Measurements from ENCODE around the gene CARD14.

Gene CARD14

DNA sequence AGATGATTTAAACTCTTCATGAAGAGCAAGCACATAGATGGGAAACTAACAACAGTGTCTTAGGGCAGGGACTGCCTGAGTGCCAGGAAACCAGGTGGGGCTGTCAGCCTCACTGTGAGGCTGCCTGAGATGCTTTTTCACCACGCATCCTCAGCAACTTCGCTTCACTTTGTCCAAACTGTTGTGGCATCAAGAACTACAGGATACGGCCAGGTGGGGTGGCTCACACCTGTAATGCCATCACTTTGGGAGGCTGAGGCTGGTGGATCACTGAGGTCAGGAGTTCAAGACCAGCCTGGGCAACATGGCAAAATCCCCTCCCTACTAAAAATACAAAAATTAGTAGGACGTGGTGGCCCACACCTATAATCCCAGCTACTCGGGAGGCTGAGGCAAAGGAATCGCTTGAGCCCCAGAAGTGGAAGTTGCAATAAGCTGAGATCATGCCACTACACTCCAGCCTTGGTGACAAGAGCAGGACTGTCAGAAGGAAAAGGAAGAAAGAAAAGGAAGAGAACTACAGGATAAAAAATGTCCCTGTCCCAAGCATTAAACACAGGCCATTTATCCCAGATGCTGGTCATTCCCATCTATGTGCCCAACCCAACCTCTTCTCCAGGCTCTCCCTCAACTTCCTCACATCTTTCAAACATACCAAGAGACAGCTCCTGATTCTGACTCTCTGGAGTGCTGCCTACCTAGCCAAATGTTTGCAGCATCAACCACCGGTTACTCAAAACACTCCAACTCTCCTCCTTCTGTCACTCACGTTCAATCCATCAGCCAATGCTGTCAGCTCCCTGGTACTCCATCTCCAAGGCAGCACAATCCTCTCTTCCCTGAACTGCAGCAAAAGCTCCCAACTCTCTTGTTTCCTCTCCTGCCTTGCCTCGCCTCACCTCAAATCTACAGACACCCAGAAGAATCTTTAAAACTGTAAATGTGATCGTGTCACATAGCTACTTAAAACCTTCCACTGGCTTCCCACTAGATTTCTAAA is 24.5 kb upstream of the CARD14 start:
- Histone ChIP-seq H4K91ac (ENCODE audit: low read length) (peak overlapping the region; percentile 68), H3K4ac (ENCODE audit: low read depth in 1 of 2, low read length in 2 of 2) (no peak overlapping the region), H2BK15ac (ENCODE audit: low read depth, poor library complexity, severe bottlenecking) (peak overlapping the region; percentile 28), H3K4me1 (ENCODE audit: control insufficient read depth, insufficient read depth, low read depth, low read length) (peaks cover 16% of the 10 kb centered on the region), H3K27ac (ENCODE audit: low read length, poor library complexity, severe bottlenecking) (no peak overlapping the region), H2BK12ac (ENCODE audit: low read length in 2 of 2) (peak overlapping the region; percentile 23 to 39), H2BK5ac (ENCODE audit: low read depth, low read length, poor library complexity, severe bottlenecking) (no peak overlapping the region), H3K9ac (ENCODE audit: low read length) (peak overlapping the region; percentile 92), H2AK5ac (ENCODE audit: low read length, severe bottlenecking) (no peak overlapping the region), H3K36me3 (ENCODE audit: control insufficient read depth in 1 of 2, insufficient read depth in 2 of 2, low read depth in 1 of 2, low read length in 2 of 2) (peaks cover 27 to 38% of the 10 kb centered on the region in 2 experiments), H3K27me3 (ENCODE audit: control insufficient read depth in 1 of 2, insufficient read depth in 1 of 2, low read length in 2 of 2) (no peaks in the 10 kb centered on the region), H4K8ac (ENCODE audit: low read length) (no peak overlapping the region), H3K4me3 (ENCODE audit: insufficient read depth in 1 of 2, low read depth in 1 of 2, low read length in 2 of 2) (peak overlapping the region in 1 of 2 experiments; percentile 93), H2AFZ (ENCODE audit: low read depth, low read length) (no peak overlapping the region), H3K9me3 (ENCODE audit: control insufficient read depth, low read length) (no peaks in the 10 kb centered on the region), H3K14ac (ENCODE audit: low read length in 2 of 2) (peak overlapping the region in 1 of 2 experiments; percentile 62), H3K23ac (ENCODE audit: low read length in 2 of 2) (peak overlapping the region in 1 of 2 experiments; percentile 94), H3K18ac (ENCODE audit: low read depth in 1 of 2, low read length in 2 of 2) (no peak overlapping the region), H2BK120ac (ENCODE audit: low read depth, low read length) (no peak overlapping the region), H3K4me2 (ENCODE audit: low read length, poor library complexity, severe bottlenecking) (peak overlapping the region; percentile 92), H3K79me1 (replicated peaks; ENCODE audit: low read length, poor library complexity, severe bottlenecking) (peaks cover 26% of the 10 kb centered on the region)
- 73% methylated on average over 10 of the region's 10 CpGs for WGBS
- no peak for DNase-seq

DNA sequence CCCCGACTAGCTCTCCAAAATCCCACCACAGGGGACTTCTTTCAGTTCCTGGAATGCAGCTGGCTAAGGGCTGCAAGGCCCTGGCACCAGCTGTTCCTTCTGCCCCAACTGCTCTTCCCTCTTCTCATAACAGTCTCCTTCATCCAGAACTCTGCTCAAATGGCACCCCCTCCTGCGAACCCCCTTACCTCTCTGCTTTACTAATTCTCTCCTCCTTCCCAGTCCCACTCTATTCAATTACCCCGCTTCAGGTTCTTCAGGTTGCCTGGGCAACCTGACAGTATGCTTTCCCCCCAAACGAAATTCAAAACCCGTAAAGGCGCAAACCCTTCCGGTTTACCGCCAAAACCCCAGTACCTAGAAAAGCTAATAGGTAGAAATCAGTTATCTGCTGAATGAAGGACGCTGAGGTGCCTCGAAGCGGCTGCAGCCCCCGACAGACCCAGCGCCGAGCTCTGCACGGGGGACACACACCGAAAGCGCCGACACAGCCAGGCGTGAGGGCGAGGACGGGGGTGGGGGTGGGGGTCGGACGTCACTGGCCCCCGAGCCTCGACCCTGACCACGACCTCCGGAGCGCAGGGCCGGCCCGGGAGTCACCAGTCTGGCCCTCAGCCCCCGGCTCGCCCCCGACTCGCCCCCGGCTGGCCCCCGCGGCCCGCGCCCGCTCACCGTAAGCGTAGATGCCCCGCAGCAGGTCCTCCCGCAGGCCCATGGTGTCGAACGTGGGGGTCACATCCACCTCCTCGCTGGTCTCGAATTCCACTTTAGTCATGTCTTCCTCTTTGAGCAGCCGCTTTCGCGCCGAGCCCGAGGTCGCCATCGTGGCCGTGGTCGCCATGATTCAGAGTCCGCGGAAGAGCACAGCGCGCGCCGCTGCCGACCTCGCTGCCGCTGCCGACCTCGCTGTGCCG is 23.5 kb upstream of the CARD14 start:
- H3K4me3 ChIP-seq (ENCODE audit: insufficient read depth in 1 of 2, low read depth in 1 of 2, low read length in 2 of 2) = peak overlapping the region; percentile 93 to 98
- under 1% methylated on average over 65 of the region's 69 CpGs for WGBS
- no peak overlapping the region for H2BK120ac ChIP-seq (ENCODE audit: low read depth, low read length)
- no peak overlapping the region for H3K27ac ChIP-seq (ENCODE audit: low read length, poor library complexity, severe bottlenecking)
- no peak overlapping the region for H2AK5ac ChIP-seq (ENCODE audit: low read length, severe bottlenecking)
- H2BK12ac ChIP-seq (ENCODE audit: low read length in 2 of 2) = peak overlapping the region in 1 of 2 experiments; percentile 57
- peak; percentile 45 for DNase-seq
- peak overlapping the region in 1 of 2 experiments; percentile 74 for H3K4ac ChIP-seq (ENCODE audit: low read depth in 1 of 2, low read length in 2 of 2)
- peak overlapping the region; percentile 83 for H4K91ac ChIP-seq (ENCODE audit: low read length)
- H2AFZ ChIP-seq (ENCODE audit: low read depth, low read length) = peak overlapping the region; percentile 67
- peak overlapping the region; percentile 64 for H4K8ac ChIP-seq (ENCODE audit: low read length)
- peak overlapping the region; percentile 92 to 96 for H3K18ac ChIP-seq (ENCODE audit: low read depth in 1 of 2, low read length in 2 of 2)
- no peaks in the 10 kb centered on the region for H3K27me3 ChIP-seq (ENCODE audit: control insufficient read depth in 1 of 2, insufficient read depth in 1 of 2, low read length in 2 of 2)
- peaks cover 18% of the 10 kb centered on the region for H3K4me1 ChIP-seq (ENCODE audit: control insufficient read depth, insufficient read depth, low read depth, low read length)
- H3K14ac ChIP-seq (ENCODE audit: low read length in 2 of 2) = peak overlapping the region; percentile 74 to 99
- peak overlapping the region; percentile 98 for H2BK15ac ChIP-seq (ENCODE audit: low read depth, poor library complexity, severe bottlenecking)
- peak overlapping the region; percentile 96 to 97 for H3K23ac ChIP-seq (ENCODE audit: low read length in 2 of 2)
- H3K9ac ChIP-seq (ENCODE audit: low read length) = peak overlapping the region; percentile 92
- peaks cover 27 to 29% of the 10 kb centered on the region in 2 experiments for H3K36me3 ChIP-seq (ENCODE audit: control insufficient read depth in 1 of 2, insufficient read depth in 2 of 2, low read depth in 1 of 2, low read length in 2 of 2)
- H3K9me3 ChIP-seq (ENCODE audit: control insufficient read depth, low read length) = no peaks in the 10 kb centered on the region
- no peak overlapping the region for H2BK5ac ChIP-seq (ENCODE audit: low read depth, low read length, poor library complexity, severe bottlenecking)
- H3K79me1 ChIP-seq (replicated peaks; ENCODE audit: low read length, poor library complexity, severe bottlenecking) = peaks cover 26% of the 10 kb centered on the region
- peak overlapping the region; percentile 92 for H3K4me2 ChIP-seq (ENCODE audit: low read length, poor library complexity, severe bottlenecking)

DNA sequence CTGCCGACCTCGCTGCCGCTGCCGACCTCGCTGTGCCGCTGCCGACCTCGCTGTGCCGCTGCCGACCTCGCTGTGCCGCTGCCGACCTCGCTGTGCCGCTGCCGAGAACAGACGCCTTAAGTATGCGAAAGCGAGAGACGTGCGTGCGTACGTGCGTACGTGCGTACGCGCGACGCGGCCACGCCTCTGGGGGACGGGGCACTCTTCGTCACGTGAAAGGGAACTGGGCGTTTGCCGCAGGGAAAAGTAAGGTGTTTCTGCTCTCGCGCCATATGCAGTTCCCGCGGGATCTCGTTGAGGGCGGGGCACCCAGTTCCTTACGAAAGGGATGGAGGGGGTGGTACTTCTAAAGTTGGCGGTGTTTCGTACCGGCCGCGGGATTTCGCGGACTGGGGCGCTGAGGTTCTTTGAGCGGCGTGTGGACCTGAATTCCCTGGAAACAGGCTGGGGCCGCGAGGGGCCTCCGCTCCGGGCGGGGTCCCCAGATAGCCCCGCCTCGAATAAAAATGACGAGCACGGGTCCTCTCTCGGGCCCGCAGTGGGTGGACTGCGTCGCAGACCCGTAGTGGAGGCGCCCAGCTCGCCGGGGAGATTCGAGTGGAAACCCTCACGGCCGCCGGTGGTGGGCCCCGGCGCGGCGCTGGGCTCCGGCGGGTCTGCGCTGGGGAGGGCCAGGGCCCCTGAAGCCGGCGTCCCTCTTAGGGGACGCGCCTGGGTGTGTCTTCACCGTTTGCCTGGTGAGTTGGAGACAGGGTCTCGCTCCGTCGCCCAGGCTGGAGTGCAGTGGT is 22.6 kb upstream of the CARD14 start, which contains the start of gene EIF4A3:
Gene EIF4A3 (minus strand): TSS at position 94 of the 788 bp plus-strand sequence. CDS start 167 bp downstream, outside the sequence.
- peak within 1 kb of the TSS; percentile 78 for H2BK5ac ChIP-seq (ENCODE audit: low read depth, low read length, poor library complexity, severe bottlenecking)
- peak within 1 kb of the TSS; percentile 83 for H4K91ac ChIP-seq (ENCODE audit: low read length)
- H3K9me3 ChIP-seq (ENCODE audit: control insufficient read depth, low read length) = no peaks in the 10 kb centered on the region
- no peak within 1 kb of the TSS for H2AK5ac ChIP-seq (ENCODE audit: low read length, severe bottlenecking)
- H2BK120ac ChIP-seq (ENCODE audit: low read depth, low read length) = peak within 1 kb of the TSS; percentile 64
- H3K36me3 ChIP-seq (ENCODE audit: control insufficient read depth in 1 of 2, insufficient read depth in 2 of 2, low read depth in 1 of 2, low read length in 2 of 2) = peaks cover 20 to 22% of the 10 kb centered on the region in 2 experiments
- H2AFZ ChIP-seq (ENCODE audit: low read depth, low read length) = peak within 1 kb of the TSS; percentile 67
- peak within 1 kb of the TSS; percentile 92 to 96 for H3K18ac ChIP-seq (ENCODE audit: low read depth in 1 of 2, low read length in 2 of 2)
- peaks cover 24% of the 10 kb centered on the region for H3K4me1 ChIP-seq (ENCODE audit: control insufficient read depth, insufficient read depth, low read depth, low read length)
- H3K27me3 ChIP-seq (ENCODE audit: control insufficient read depth in 1 of 2, insufficient read depth in 1 of 2, low read length in 2 of 2) = no peaks in the 10 kb centered on the region
- H2BK15ac ChIP-seq (ENCODE audit: low read depth, poor library complexity, severe bottlenecking) = peak within 1 kb of the TSS; percentile 98
- peak within 1 kb of the TSS; percentile 93 to 98 for H3K4me3 ChIP-seq (ENCODE audit: insufficient read depth in 1 of 2, low read depth in 1 of 2, low read length in 2 of 2)
- peak within 1 kb of the TSS in 1 of 2 experiments; percentile 57 for H2BK12ac ChIP-seq (ENCODE audit: low read length in 2 of 2)
- H3K9ac ChIP-seq (ENCODE audit: low read length) = peak within 1 kb of the TSS; percentile 96
- H3K27ac ChIP-seq (ENCODE audit: low read length, poor library complexity, severe bottlenecking) = peak within 1 kb of the TSS; percentile 95
- DNase-seq = peak; percentile 99
- H3K79me1 ChIP-seq (replicated peaks; ENCODE audit: low read length, poor library complexity, severe bottlenecking) = peaks cover 23% of the 10 kb centered on the region
- peak within 1 kb of the TSS; percentile 74 to 99 for H3K14ac ChIP-seq (ENCODE audit: low read length in 2 of 2)
- H3K4ac ChIP-seq (ENCODE audit: low read depth in 1 of 2, low read length in 2 of 2) = peak within 1 kb of the TSS; percentile 81 to 93
- peak within 1 kb of the TSS; percentile 92 for H3K4me2 ChIP-seq (ENCODE audit: low read length, poor library complexity, severe bottlenecking)
- WGBS = under 1% methylated on average over 90 of the region's 90 CpGs
- peak within 1 kb of the TSS; percentile 74 for H4K8ac ChIP-seq (ENCODE audit: low read length)
- H3K23ac ChIP-seq (ENCODE audit: low read length in 2 of 2) = peak within 1 kb of the TSS; percentile 96 to 97
